Fibroblast of skin of right quadriceps (primary cell): Measurements from ENCODE around the gene NSMF.
"Not testable (repeated sequence)": the region's sequence is repeated elsewhere in the genome, so short reads cannot be mapped to it uniquely, and the experiment has no call there.

Source experiments
- DNase-seq: peaks from one replicate; pipeline ENCODE4 v3.0.0-alpha.2; 2013

The NSMF gene

DNA sequence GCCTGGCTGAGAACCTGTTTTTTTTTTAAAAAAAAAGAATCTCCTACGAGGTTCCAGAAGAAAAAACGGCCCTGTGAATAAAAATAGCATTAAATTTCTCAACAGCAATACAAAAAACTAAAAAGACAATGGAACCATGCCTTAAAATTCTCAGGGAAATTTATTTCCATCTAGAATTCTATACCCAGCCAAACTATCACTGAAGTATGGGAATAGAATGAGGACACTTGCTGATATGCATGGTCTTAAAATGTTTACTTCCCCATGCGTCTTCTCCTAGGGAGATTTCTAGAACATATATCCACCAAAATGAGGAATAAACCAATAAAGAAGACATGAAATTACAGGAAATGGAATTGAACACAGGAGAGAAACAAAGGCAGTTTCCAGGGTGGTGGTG lies 16.5 kb upstream of the NSMF start:
- DNase-seq: no peak

DNA sequence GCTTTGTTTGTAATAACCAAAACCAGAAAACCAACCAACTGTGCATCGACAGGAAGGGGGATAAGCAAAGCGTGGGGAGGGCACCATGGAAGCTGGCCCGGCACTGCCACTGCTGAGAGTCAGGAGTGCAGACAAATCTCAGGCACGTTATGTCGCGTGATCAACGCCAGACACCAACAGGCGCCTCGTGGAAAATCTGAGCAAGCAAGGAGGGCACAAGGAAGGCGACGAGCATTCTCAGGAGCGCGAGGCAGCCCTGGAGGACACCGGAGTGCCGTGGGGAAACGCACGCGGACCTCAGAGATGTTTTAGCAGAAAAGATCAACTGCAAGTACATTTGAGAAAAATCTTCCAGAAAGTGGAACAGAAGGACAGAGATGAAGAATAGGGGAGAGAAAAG lies 15.1 kb upstream of the NSMF start:
- no peak for DNase-seq

DNA sequence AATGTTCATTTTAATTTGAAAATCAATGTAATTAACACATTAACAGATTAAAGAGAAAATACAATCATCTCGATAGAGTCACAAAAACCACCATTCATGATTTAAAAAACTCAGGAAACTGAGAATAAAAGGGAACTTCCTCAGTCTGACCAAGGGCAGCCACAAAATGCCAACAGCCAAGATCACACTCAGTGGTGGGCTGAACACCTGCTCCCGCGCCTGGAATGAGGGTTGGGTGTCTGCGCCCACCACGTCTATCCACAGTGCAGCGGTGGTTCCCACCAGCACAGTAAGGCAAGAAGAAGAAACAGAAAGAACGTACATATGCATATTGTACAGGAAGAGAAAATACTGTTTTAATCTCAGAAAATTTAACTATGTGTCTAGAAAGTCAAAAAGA lies 11.7 kb upstream of the NSMF start:
- no peak for DNase-seq

DNA sequence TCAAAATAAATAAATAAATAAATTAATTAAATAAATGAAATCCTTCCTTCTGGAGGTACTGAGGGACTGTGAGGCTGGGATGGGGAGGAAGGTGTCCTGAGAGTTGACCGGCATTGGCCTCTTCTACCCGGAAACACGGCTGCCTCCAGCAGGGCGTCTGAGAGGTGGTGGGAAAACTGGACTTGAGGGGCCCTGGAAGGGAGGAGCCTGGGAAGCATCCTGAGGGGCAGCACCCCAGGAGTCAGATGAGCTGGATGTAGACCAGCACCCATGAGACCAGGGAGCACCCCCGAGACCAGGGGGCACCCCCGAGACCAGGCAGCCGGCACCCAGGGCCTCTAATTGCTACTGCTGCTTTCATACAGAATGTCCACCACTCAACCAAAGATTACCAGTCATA lies 8.8 kb upstream of the NSMF start:
- no peak for DNase-seq

DNA sequence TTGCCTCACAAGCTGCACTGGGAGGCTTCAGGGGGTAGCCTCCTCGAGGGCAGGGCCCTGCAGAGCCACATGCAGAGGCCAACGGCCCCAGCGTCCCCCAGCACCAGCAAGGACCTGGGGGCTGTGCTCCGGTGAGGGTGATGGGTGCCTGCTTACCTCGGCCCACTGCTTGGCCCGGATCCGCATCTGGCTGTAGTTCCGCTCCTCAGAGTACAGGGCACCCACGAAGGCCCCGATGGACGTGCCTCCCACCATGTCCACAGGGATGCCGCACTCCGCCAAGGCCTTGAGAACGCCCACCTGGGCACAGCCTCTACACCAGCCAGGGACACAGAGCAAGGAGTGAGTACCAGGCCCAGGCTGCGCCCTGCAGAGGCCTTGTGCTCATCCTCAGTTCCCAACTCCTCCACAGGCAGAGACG lies 8.0 kb upstream of the NSMF start:
- no peak for DNase-seq

DNA sequence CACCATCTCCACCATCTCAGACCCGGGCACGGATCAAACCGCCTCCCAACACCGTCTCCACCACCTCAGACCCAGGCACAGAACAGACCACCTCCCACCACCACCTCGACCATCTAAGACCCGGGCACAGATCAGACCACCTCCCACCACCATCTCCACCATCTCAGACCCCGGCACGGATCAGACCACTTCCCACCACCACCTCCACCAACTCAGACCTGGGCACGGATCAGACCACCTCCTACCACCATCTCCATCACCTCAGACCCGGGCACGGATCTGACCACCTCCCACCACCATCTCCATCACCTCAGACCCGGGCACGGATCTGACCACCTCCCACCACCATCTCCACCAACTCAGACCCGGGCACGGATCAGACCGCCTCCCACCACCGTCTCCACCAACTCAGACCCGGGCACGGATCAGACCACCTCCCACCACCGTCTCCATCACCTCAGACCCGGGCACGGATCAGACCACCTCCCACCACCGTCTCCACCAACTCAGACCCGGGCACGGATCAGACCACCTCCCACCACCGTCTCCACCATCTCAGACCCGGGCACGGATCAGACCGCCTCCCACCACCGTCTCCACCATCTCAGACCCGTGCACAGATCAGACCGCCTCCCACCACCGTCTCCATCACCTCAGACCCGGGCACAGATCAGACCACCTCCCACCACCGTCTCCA lies 7.4 kb upstream of the NSMF start:
- DNase-seq: not testable (repeated sequence)

DNA sequence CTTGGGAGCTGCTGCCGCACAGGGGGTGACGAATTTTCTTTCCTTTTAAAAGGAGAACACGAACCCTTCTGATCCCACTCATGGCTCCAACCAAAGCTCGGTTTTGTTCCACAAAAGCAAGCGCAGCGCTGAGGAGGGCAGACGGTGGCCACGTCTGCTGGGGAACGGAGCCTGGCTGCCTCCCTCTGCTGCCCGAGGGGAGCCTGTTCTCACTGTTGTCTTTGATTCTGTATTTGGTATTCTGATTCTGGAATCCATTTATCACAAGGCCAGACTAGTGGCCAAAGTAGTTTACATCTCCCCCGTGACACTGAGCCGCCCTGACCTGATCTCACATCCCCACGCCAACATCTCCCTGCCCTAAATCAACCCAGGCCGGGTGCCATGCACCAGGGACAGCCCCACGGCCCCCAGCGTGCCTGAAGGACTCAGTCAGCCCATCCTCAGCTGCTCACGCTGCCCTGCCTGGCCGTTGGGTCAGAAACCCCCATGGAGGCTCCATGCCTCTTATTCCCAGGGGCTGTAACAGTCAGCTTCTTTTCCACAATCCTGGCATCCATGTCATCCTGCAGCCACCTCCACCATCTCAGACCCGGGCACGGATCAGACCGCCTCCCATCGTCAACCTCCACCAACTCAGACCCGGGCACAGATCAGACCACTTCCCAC lies 6.7 kb upstream of the NSMF start:
- DNase-seq: no peak

DNA sequence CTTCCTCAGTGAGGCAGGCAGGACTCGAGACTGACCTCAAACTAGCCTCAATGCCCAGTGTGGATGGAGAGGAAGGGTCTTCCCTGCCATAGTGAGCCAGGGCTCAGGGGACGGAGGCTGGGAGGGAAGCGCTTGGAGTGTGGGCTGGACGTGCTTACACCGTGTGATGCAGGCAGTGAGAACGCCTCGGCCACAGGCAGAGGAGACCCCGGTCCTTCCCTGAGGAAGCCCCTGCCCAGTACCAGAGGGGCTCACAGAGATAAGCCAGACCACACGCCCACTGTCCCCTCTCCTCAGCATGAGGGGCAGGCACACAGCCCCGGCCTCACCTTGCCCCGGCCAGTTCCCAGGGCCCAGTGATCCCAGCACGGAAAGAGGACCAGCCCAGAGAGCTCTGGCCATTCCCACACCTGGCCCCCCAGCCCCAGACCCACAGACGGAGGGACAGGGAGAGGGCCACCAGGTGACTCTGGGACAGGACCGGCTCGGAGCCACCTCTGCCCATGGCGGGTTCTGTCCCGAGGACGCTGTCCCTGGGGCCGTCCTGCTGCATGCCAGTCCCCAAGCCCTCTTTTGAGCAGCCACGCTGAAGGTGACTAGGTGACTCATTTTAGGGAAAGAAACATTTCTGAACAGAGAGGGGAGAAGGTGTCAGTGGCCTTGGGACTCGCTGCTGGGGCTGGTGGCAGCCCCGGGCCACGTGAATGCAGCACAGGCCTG lies 6.0 kb upstream of the NSMF start:
- DNase-seq: no peak

DNA sequence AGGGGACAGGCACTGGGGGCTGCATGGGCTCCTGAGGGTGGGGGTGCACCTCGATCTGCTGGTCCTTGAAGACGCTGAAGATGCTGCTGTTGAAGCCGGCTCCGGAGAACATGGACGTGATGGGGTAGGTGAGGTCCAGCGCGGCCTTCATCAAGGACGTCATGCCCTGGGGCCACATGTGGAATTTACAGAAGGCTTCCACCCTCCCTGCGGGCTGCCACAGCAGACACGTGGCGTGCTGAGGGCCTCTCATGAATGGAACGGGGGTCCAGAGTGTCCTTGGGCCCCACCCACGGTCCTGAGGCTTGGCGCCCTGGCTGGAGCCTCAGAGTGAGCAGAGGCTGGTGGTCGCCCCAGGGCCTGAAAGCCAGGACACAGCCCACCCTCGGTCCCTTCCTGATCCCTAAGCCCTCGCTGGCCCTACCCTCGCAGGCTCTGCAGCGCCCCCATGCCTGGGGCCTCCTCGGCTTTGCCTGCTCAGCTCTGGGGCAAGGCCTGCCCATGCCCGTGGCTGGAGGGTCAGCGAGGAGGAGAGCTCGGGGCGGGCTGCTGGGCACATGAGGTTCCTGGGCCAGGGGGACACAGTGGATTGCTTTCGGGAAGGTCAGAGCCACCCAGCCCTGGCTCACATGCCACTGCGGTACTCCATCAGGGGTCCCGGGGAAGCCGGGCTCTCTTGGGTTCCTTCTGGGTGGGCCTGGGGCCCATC lies 5.3 kb upstream of the NSMF start:
- no peak for DNase-seq

DNA sequence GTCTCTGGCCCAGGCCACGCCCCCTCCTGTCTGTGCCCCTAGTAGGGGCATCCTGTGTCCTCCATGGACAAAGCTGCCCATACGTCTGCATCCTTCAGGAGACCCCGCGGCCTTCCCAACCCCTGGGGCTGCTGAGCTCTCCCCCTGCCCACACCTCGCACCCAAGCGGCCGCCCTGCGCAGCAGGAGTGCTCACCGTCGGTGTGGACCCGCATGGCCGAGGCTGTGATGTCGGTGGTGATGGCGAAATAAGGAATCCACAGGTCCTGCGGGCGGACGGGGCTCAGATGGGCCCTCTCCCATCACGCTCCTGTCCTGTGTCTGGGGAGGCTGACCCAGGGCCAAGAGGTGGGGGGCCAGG lies 4.8 kb upstream of the NSMF start:
- DNase-seq: no peak

DNA sequence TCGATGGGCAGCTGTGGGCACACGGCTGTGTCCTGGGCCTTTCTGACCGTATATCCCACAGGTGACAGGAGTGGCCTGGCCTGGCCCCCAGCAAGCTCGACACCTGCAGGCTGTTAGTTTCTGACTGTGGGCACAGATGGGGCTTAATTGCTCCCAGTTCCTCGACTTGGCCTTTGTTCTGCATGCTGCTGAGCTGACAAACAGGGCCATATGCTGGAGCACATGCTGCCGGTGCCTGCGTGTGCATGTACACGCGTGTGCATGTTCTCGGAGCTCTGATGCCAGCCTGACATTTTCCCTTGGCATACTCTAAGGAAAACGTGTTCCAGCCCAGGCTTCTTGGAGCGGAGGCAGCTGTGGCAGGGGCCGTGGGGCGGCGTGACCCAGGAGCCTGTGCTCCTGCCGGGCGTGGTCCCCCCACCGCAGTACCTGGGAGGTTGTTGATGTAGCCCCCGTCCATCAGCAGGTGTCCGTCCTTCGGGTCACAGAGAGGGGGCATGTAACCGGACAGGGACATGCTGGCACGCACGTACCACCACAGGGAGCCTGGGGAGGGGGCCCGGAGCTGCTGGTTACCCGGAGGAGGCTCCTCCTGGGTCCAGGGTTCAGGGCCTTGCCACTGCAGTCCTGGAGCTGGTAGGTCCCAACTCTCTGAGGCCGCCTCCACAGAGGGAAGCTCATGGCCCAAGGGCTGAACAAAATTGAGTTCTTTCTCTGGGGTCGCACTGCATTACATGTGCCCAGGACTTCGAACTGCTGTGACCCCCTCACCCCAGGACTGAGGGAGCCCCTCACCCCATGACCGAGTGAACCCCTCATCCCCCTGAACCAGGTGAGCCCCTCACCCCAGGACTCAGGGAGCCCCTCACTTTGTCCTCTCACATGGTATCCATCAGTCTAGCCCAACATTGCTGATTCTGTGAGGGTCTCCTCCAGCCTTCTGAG lies 4.1 kb upstream of the NSMF start:
- no peak for DNase-seq

DNA sequence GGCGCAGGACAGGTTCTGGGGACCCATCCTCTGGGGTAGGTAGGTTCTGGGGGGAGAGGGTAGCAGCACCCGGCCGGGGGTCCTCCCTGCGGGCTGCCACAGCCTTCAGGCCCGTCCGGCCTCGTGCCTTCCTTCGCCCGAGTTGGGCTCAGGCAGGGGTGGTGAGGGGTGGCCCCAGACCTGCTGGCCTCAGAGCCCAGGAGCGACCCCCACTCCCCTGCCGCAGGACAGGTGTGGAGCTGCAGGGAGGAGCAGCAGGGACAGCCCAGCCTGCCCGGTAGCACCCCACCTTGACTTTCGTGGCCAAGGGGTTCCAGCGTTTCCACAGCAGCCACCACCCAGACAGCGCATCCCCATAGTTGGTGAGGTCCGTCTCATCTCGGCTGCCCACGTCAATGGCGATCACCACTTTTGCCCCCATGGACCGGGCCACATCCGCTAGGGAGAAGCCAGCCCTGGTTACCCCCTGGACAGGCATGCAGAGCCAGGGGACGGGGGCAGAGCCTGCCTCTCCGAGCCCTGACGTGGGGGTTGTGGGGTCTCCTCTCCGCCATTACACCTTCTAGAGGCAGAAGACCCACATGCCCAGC lies 3.4 kb upstream of the NSMF start:
- no peak for DNase-seq

DNA sequence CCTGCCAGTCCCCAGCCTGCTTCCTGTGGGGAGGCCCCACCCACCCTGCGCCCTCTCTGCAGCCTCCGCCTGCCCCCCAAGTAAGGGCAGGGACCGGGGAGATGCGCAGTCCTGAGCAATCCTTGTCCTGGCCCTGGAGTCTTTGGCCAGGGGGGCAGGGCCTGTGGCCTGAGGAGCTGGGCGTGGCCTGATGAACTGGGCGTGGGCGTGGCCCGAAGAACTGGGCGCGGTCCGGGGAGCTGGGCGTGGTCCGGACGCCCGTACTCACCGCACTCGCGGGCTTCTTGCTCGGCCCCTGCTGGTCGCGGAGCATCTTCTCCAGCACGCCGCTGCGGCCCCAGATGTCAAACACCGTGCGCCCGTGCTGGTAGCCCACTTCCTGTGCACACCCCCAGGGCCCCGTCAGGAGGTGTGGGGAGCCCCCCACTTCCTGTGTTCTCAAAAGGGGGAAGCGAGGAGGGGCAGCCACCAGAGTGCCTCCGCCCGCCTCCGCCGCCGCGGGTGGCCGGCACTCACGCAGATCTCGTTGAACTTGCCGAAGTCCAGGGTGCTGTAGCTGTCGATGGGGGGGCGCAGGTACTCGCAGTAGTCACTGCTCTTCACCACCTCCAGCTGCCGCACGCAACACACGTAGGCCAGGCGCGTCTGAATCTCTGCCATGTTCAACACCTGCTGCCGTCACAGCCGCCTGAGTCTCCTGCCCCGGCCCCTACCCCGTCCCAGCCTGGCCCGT lies 2.7 kb upstream of the NSMF start:
- DNase-seq: no peak

DNA sequence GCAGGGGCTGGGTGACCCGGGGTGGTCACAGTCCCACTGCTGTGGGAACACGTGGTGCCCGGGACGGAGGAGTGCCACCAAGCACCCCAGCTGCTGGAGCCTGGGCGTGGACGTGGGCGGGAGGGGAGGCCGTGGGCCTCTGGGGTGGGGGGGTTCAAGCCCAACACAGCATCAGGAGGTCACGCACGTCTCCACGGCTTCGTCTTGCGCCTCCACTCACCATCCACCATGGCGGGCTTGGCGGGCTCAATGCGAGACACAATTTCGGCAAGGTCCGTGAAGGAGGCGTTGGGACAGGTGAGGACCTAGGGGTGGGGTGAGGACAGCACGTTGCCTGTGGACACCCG lies 2.2 kb upstream of the NSMF start:
- DNase-seq: no peak

DNA sequence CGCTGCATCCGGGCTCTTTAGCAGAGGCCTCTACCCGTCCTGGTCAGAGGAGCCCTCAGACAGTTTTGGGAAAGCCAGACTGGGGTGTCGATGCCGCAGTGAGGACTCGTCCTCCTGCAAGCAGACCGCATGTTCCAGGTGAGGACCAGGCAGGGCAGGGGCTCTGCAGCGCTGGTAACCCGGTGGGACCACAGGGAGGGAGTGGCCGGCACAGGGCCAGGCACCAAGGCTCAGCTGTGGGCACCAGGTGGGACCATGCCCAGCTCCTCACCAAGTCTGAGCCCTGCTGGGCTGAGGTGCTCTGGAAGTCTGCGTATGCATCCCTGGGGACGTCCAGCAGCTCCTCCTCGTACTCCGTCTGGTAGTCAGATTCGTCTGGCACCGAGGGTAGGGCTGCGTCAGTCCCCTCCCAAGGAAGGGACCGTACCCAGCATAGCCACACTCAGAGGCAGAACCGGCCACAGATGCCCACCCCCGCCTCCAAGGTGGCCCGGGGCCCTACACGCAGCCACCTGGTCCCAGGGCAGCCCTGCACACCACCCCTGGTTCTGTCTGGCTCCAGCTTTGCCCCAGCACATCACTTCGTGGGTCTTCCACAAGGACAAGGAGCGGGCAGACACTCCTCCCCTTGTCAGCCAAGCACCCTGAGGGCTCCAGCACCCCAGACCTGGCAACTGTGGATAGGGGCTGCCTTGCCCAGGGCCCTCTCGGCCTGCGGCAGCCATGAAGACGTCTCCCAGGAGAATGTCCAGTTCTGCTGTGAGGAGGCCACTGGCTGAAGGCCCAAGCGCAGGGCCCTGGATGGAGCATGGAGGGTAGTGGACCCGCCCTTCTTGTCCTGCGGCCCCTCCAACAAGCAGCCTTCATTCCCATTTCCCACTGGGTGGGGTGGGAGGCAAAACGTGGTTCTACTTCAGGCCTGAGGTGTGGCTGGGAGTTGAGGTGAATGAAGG lies 1.5 kb upstream of the NSMF start:
- DNase-seq: no peak

DNA sequence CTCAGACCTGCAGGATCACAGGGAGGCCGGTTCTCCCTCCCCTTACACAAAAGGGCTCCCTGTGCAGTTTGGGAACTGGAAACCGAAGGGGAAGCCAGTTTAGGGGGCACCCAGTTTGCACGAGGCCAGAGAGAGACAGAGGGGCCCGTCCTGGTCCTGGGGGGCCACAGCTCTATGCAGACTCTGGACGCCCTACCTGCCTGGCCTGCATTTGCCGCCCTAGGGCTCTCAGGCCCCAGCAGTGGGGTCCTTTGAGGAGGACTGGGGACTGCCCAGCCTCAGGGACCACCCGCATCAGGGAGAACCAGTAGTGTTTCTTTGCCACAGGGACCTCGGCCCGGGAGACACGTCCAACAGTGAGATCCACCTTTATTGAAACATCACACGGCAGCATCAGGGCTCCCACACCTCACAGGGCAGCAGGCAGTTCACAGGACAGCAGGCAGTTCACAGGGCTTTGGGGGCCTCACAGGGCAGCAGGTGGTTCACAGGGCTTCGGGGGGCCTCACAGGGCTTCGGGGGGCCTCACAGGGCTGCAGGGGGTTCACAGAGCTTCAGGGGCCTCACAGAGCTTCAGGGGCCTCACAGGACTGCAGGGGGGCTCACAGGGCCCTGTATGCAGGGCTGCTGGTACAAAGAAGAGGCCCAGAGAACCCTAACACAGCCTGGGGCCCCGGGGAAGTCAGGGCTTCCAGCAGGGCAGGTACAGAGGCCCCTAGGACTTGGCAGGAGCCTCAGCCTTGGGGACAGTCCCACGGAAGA lies 648 bp upstream of the NSMF start:
- no peak for DNase-seq

DNA sequence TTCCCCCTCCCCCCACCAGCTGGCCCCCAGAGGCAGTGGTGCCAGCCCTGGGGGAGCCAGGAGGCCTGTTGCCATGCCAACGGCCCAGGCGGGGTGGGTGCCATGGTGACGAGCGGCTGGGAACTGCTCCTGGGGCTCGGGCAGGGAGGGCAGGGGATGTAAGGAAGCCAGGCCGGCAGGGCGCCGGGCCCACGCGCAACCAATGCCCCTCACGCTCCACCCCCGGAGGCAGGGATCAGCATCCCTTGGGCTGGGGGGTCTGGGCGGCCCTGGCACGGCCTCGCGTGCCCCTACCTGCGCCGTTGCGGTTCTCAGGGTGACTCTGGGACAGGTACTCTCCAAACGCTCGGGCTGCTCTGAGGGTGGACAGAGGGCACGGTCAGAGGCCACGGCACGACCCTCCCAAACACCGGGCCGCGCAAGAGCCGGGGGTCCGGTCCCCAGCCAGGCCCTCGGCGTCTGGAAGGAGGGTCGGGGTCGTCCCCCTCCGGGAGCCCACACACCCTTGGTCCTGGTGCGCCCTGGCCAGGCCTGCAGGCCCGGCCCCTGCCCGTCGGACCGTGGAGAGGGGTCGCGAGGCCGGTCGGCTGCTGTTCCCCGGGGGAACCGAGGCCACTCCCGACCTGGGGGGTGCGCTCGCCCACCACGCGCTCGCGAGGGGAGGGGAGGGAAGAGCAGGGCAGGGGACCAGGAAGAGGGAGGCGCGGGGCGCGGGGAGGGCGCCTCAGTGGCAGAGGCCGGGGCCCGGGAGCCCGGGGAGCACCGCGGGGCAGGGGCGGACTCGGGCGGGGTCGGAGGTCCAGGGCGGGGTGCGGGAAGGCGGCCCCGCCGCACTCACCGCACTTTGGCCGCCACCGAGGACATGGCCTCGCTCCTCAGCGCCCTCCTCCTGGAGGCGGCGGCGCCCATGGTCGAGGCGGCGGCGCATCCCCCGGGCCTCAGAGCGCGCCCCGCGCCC lies 661 bp downstream of the NSMF start:
- no peak for DNase-seq
